ENCODE measurements around the gene PSMC3. TPM values are rescaled to one million over a fixed set of nuclear protein-coding genes. Genes with fewer than 3 reads are reported as not detected.
A peak's percentile ranks its signal among the peaks of the same experiment; 100 is the strongest.

Gene PSMC3
- total and polyA plus RNA-seq, 2 of the 13 experiments (the other 11 are each of a cell fraction or from before 2014, with no cell fraction given), result 75.8 to 214 TPM

DNA sequence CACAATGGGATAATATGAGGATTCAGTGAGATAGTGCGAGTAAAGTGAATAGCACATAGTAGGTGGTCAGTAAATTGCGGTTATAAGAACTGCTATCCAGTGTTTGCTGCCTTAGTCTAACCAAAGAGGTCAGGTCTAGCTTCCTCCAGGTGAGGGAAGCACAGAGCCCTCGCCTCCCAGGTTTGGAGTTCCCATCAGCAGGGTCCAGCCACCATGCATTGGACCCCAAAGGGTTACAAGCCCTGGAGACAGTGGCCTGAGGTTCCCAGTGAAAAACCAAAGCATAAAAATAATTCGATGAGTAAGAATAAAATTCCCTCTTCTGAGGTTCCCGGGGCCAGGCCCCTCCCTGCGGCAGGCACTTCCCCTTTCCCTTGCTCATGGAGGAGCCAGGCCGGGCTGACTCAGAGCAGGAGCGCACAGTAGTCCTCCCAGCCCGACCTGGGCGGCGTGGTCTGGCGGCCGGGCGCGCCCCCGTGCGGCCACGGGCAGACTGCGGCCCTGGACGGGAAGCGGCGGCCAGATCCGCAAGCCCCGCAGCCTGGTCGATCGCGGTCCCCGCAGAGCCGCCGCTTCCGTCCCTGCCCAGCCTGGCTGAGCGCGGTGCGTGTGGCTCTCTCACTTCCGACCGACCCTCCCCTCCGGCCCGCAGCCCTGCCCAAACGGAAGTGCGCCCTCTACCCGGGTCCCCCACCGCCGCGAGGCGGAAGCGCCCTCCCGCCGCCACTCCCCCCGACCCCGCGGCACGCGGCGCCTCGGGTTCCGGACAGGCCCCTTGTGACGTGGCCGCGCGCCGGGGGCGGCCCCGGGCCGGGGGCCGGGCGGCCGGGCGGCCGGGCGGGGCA lies 18.3 kb downstream of the PSMC3 start, which contains the start of gene SLC39A13 (continued):
- TF ChIP-seq ZBTB10 (CRISPR knock-in tag; IDR thresholded peaks at IDR 0.05; ENCODE audit: borderline replicate concordance) (peak; percentile 26; the same call in 1 of the 2 replicates), ZNF225 (CRISPR knock-in tag; IDR thresholded peaks at IDR 0.05) (no peak; the same call in 1 of the 2 replicates), RARA (CRISPR knock-in tag; IDR thresholded peaks at IDR 0.05) (peak; percentile 21; the same call in 1 of the 2 replicates), ZFP36 (IDR thresholded peaks at IDR 0.05; ENCODE audit: borderline replicate concordance, low read depth, low read length, partially characterized antibody) (no peak), CHD2 (IDR thresholded peaks at IDR 0.05; ENCODE audit: low read depth, low read length) (0 out of 2 replicates have a peak, but pooled peaks have one; percentile 27), HDAC6 (IDR thresholded peaks at IDR 0.05; ENCODE audit: low read depth, low read length) (no peak), ETS1 (CRISPR knock-in tag; IDR thresholded peaks at IDR 0.05) (no peak), ATRX (CRISPR knock-in tag; IDR thresholded peaks at IDR 0.05; ENCODE audit: borderline replicate concordance) (no peak), TBX2 (CRISPR knock-in tag; IDR thresholded peaks at IDR 0.05; ENCODE audit: borderline replicate concordance) (no peak; the same call in 1 of the 2 replicates), ZNF737 (CRISPR knock-in tag; IDR thresholded peaks at IDR 0.05; ENCODE audit: borderline replicate concordance) (no peak), ZNF224 (CRISPR knock-in tag; IDR thresholded peaks at IDR 0.05) (no peak), RELA (CRISPR knock-in tag; IDR thresholded peaks at IDR 0.05) (no peak; the same call in none of the 2 replicates), ZNF883 (CRISPR knock-in tag; IDR thresholded peaks at IDR 0.05; ENCODE audit: not compliant biosample characterization) (peak; percentile 86), PAX8 (CRISPR knock-in tag; IDR thresholded peaks at IDR 0.05; ENCODE audit: borderline replicate concordance) (0 out of 2 replicates have a peak, but pooled peaks have one; percentile 19)
- TF ChIP-seq, protein P1, sequence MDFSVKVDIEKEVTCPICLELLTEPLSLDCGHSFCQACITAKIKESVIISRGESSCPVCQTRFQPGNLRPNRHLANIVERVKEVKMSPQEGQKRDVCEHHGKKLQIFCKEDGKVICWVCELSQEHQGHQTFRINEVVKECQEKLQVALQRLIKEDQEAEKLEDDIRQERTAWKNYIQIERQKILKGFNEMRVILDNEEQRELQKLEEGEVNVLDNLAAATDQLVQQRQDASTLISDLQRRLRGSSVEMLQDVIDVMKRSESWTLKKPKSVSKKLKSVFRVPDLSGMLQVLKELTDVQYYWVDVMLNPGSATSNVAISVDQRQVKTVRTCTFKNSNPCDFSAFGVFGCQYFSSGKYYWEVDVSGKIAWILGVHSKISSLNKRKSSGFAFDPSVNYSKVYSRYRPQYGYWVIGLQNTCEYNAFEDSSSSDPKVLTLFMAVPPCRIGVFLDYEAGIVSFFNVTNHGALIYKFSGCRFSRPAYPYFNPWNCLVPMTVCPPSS (IDR thresholded peaks at IDR 0.05), result no peak
- TF ChIP-seq, protein P2, sequence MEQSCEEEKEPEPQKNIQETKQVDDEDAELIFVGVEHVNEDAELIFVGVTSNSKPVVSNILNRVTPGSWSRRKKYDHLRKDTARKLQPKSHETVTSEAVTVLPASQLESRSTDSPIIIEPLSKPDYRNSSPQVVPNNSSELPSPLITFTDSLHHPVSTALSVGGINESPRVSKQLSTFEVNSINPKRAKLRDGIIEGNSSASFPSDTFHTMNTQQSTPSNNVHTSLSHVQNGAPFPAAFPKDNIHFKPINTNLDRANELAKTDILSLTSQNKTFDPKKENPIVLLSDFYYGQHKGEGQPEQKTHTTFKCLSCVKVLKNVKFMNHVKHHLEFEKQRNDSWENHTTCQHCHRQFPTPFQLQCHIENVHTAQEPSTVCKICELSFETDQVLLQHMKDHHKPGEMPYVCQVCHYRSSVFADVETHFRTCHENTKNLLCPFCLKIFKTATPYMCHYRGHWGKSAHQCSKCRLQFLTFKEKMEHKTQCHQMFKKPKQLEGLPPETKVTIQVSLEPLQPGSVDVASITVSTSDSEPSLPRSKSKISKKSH (CRISPR knock-in tag; IDR thresholded peaks at IDR 0.05; ENCODE audit: borderline replicate concordance), result no peak
- TF ChIP-seq, protein P3, sequence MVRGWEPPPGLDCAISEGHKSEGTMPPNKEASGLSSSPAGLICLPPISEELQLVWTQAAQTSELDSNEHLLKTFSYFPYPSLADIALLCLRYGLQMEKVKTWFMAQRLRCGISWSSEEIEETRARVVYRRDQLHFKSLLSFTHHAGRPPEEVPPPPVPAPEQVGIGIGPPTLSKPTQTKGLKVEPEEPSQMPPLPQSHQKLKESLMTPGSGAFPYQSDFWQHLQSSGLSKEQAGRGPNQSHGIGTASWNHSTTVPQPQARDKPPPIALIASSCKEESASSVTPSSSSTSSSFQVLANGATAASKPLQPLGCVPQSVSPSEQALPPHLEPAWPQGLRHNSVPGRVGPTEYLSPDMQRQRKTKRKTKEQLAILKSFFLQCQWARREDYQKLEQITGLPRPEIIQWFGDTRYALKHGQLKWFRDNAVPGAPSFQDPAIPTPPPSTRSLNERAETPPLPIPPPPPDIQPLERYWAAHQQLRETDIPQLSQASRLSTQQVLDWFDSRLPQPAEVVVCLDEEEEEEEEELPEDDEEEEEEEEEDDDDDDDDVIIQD (CRISPR knock-in tag; IDR thresholded peaks at IDR 0.05; ENCODE audit: low read depth), result no peak
- TF ChIP-seq, protein P4, sequence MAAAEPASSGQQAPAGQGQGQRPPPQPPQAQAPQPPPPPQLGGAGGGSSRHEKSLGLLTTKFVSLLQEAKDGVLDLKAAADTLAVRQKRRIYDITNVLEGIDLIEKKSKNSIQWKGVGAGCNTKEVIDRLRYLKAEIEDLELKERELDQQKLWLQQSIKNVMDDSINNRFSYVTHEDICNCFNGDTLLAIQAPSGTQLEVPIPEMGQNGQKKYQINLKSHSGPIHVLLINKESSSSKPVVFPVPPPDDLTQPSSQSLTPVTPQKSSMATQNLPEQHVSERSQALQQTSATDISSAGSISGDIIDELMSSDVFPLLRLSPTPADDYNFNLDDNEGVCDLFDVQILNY (CRISPR knock-in tag; conservative IDR thresholded peaks at IDR 0.05), result 0 out of 2 replicates have a peak, but pooled peaks have one; percentile 57
